Loucy (cell line): Measurements from ENCODE around the gene NOXA1.

Source experiments
- CTCF ChIP-seq: fragments of 200-600 bp; sonication (generic); conservative IDR thresholded peaks from 2 replicates; pipeline ENCODE4 v1.5.1; 2014; ENCODE audit warnings: mild to moderate bottlenecking, antibody characterized with exemption, low read length
- EZH2phosphoT487 ChIP-seq: fragments of 200-600 bp; IDR thresholded peaks from 2 replicates; pipeline ENCODE4 v1.6.1; 2018; ENCODE audit warnings: antibody characterized with exemption, mild to moderate bottlenecking, moderate library complexity, borderline replicate concordance

GRCh38 chr9:137464291-137464999 is 41.3 kb downstream of the NOXA1 start:
- TF ChIP-seq CTCF (no peak), EZH2phosphoT487 (no peak)
